NCI-H226 (cell line): ENCODE data around the gene TMEM63C.
A peak's percentile ranks its signal among the peaks of the same experiment; 100 is the strongest.

Experiments
- DNase-seq: peaks from one replicate; pipeline ENCODE4 v3.0.0-alpha.2; 2015

The TMEM63C gene

DNA sequence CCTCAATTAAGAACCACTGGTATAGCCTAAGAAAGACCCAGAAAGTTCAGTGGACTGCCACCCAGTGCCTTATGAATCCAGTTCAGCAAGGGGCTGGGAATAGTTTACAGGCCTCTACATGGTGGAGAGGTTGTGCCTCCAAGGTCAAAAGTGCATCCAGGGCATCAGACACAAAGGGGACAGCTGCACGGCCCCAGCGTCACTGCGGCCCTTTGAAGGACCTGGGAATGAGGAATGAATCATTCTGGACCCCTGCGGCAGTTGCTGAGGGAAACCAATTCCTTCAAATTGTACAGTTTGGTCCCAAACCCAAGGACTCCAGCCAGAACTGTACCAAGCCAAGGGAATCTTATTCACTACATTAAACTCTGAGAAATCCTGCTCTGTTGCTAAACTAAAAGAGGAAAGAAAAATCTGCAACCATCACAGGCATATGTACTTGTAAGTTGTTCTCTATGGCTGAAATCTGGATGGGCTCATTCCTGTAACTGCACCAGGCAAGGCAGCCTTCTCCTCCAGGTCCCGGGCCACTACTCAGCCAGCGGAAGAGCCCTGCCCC, 100.3 kb downstream of the TMEM63C start:
- no peak for DNase-seq

DNA sequence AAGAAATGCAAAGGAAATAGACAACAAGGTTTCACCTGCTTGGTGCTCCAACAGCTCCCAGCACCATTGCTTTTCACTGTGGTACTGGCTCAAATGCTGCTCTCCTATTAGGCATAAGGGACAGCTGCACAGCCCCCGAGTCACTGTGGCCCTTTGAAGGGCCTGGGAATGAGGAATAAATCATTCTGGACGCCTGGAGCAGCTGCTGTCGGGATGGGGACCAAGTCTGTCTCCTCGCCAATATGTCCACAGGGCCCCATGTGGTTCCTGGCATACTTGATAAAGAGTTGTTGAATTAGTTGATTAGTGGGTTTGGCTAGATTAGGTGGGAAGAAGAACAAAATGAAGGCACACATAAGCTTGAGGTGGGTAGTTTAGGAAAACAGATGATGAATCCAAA, 102.5 kb downstream of the TMEM63C start:
- no peak for DNase-seq

DNA sequence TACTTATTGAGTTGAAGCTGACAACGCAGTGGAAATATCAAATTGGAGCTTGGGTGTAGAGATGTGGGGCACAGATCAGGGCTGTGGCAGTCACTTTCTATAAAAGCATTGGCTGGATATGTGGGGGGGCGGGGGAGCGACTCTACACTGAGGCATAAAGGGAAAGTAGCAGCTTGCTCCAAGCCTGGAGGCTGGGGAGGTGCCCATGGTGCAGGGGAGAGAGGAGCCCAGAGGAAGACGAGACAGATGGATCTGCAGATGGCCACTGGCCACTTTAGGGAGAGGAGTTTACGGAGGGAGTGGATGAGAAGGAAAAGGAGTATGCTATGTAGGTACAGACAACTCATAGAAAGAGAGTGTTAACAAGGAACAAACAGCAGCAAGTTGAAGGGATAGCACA, 102.9 kb downstream of the TMEM63C start:
- no peak for DNase-seq

DNA sequence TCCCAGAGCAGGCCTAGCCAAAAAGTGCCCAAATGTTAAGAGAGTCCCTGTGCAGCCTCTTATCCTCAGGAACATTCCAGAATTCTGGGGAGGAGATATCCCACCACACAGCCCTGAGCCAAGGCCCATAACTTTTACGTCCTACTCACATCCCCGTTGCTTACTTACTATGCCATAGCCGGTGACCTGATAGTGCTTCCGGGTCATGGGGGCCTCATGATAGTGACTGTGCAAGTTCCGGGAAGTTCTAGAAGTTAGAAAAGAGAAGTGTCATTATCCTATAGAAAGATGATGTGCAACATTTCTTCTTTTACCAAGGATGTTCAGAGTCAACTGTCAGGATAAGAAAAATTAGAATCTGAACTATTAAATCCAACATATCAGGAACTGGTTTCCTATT, 105.0 kb downstream of the TMEM63C start:
- DNase-seq = no peak

DNA sequence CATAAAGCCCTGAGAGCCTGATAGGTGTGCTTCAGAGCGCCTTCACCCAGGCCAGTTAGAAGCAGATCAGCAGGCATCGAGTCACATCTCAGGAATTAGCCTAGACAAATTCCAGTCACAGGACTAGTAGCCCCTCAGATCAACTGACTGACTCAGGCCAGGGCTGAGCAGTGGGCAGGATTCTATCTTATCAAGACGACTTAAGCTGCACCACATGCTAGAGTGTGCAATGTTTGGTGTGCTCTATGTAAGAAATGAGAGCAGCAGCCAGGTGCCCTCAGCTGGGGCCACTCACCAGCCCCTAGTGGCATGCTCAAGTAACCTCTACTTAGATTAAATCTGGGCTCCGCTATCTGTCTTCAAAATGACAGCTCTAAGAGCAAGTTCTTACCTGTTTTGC, 109.1 kb downstream of the TMEM63C start:
- DNase-seq = peak; percentile 51

DNA sequence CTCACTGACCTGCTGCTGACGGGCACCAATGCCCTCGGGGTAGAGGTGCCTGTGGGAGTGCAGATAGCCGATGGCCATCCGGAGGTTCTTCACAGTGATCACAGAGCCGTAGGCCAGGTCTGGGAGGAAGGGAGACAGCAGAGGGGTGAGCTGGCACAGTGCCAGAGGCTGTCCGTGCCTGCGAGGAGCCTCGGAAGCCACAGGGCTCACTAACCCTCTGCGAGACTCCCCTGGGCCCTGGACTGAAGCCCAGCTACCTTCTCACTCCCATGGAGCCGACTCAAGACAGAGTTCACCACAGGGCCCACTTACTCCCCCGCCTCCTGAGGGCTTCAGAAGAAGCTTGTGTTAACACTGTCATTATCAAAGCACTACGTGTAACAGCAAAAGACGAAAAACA, 114.6 kb downstream of the TMEM63C start:
- no peak for DNase-seq

DNA sequence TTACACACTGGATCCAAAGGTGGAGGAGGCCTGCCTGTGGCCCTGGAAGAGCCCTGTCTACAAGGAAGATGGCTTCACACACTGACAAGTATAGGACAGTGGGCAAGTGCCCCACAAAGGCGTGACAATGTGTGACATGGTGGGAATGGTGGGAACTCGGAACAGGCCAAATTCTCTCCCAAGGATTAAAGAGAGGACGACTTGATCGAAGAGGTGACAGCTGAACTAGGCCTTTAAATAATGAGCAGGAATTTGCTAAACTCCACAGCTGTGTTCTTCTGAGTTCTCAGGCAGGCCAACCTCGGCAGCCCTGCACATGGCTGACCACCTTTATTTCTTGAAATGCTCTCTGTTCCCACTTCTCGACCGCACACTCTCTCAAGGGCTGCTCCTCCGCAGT, 115.3 kb downstream of the TMEM63C start:
- no peak for DNase-seq

DNA sequence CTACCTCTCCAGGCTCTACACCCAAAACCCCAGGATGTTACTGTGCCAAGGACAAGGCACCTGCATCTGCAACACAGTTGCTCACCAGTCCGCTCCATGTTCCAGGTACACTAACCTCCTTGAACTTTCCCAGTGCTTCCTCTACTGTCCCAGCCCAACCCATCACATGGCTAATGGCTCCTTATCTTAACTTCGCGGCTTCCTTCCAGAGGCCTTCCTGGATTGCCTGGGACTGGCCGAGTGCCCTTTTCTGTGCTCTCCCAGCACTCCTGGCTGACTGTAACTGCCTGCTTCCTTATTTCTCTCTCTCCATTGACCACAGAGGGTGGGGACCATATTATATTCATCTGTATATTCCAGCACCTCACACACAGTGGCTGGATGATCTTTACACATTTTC, 118.2 kb downstream of the TMEM63C start:
- DNase-seq = no peak

DNA sequence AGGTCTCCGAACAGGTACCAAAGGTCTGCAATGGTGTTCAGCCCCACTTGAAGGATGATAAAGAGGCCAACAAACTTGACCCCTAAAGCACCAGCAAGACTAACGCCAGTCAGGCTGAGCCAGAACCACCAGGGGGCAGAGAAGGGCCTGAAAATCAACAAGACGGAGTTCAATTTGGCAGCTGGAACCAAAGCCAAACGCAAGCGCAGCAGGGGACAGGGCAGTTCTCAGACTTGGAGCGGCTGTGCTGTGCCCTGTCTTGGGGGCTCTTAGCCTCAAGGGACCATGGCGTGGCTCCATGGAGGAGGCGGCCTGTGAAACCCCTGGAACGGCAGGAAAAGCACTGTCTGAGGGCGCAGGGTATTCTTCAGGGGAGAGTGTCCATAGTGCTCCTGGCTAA, 119.5 kb downstream of the TMEM63C start:
- DNase-seq = no peak

DNA sequence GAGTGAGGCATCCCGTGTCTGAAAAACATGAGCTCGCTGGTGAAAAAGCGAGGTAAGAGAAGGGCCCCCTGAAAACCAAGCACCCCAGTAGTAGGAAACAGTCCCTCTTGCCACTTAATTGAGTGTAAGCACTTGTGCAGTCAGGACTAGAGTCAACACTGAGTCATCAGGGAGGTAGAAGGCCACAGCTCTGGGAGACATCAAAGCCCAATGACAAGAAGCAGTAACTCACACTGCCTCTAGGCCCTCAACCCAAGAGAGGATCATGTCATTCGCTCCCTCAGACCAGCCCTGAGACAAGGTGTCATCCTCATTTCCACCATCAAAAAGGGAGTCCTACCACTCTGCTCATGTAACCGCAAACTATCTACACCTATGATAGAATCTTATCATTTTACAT, 121.3 kb downstream of the TMEM63C start:
- DNase-seq = no peak

DNA sequence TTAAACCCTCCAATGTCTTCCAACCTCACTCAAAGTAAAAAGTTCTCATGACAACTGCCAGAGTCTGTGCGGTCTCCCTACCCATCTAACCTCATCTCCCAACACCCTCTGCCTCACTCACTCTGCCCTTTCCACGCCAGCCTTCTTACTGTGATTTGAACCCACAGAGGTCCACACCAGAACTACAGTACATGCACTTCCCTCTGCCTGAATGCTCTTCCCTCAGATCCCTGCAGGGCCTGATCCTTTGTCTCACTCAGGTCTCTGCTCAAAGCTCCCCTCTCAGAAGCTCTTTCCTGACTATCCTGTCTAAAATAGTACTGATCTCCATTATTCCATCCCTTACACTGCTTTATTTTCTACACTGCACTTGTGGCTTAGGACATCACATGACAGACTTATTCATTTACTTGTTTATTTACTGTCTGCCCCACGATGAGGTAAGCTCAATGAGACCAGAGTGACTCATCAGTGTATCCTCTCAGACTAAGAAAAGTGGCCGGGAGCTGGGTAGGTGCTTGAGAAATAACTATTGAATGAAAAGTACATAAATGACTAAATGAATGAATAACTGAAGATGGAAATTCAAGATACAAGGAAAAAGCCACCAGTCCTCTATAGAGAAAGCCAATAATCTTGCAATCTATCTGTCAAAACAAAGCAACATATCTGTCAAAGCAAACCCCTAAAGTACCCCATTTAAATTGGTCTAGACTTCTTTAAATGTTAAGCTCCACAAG, 122.0 kb downstream of the TMEM63C start:
- DNase-seq = peak; percentile 76

DNA sequence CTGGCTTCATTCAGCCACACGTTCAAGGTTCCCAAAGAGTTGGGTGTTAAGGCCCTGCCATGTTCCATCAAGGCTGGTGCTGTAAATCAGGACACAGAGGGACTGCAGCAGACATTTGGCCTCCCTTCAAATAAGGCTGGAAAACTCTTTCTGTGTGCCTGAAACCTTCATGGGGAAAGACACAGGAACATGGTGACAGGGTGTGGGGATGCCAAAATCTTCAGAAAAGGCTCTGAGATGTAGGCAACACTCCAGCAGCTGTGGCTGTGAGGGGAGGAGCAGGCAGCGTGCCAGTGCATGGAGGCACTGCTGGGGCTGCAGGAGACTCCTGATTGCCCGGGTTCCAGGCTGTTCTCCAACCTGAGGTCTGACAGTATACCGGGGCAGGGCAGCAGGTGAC, 124.1 kb downstream of the TMEM63C start:
- no peak for DNase-seq

DNA sequence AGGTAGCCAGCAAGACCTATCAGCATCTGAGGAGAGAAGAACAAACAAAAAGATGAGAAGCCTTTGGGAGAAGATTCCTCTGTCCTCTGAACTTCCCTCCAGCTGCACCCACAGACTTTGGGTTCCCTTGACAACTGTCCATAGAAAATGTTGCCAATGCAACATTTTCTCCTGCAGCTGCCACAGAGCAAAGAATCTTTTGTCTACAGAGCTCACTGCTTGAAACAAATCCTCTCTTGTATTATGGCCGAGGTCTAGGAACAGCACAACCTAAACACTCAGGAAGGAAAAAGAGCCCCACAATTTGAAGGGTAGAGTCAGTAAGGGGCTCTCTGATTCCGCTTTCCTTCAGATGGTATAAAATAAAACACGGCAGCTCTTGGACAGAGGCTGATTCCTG, 124.8 kb downstream of the TMEM63C start:
- DNase-seq = no peak

DNA sequence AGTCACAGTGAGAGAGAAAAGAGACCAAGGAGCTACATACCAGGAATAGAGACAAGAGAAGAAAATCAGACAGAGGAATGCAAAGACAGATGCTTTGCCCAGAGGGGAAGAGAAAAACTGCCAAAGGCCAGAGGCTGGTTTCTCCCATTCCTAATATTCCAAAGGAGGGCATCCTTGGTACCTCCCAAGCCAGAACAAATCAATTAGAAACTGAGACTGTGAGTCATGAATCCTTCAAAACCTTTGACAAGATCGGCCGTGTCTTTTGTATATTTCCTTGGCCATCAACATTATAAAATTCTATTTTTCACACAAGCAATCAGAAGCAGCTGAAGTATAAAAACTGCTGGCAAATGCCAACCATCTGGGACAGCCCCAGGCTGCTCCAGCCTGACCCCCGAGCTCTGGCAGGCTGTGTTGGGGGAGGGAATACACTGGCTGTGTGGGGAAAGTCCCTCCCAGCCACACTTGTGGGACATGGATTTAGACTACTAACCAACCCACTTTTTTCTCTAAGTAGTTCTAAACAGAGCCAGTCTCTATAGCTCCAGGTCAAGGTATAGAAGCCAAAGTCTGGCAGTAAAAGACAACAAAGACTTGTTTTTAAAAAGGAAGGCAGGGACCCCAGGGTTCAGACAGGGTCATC, 125.4 kb downstream of the TMEM63C start:
- DNase-seq = no peak
